Superior temporal gyrus (tissue), 1 donor: ENCODE measurements around the gene ACSL5.

Source experiments
- DNase-seq: peaks from one replicate; pipeline ENCODE4 v3.0.0-alpha.2; 2016; ENCODE audit errors: extremely low spot score

Gene ACSL5

GRCh38 chr10:112373912-112374338 lies at the start of gene ACSL5:
TSS of gene ACSL5 (plus strand) at chr10:112374116. CDS start at chr10:112394947, 20,831 bp downstream.
- DNase-seq: no peak

- no peak for DNase-seq
Observed at GRCh38 chr10:112327678-112328077, 46.2 kb upstream of the ACSL5 start.

- no peak for DNase-seq
Observed at GRCh38 chr10:112330162-112330561, 43.8 kb upstream of the ACSL5 start.

- peak; percentile 21 for DNase-seq
Observed at GRCh38 chr10:112330607-112331160, 43.2 kb upstream of the ACSL5 start.

- DNase-seq: no peak
Observed at GRCh38 chr10:112332022-112332421, 41.9 kb upstream of the ACSL5 start.

GRCh38 chr10:112332509-112333228 lies 41.2 kb upstream of the ACSL5 start:
- DNase-seq: no peak

GRCh38 chr10:112333452-112333851 lies 40.5 kb upstream of the ACSL5 start:
- no peak for DNase-seq

- DNase-seq: no peak
Observed at GRCh38 chr10:112335111-112335867, 38.6 kb upstream of the ACSL5 start.

GRCh38 chr10:112335868-112336265 lies 38.0 kb upstream of the ACSL5 start:
- DNase-seq: no peak

GRCh38 chr10:112336556-112337201 lies 37.2 kb upstream of the ACSL5 start:
- no peak for DNase-seq

- no peak for DNase-seq
Observed at GRCh38 chr10:112338957-112339356, 35.0 kb upstream of the ACSL5 start.

GRCh38 chr10:112340601-112341000 lies 33.3 kb upstream of the ACSL5 start:
- DNase-seq: no peak

GRCh38 chr10:112343056-112343806 lies 30.7 kb upstream of the ACSL5 start:
- DNase-seq: no peak

GRCh38 chr10:112344261-112344660 lies 29.7 kb upstream of the ACSL5 start:
- DNase-seq: no peak

GRCh38 chr10:112345202-112345601 lies 28.7 kb upstream of the ACSL5 start:
- no peak for DNase-seq

GRCh38 chr10:112345743-112346142 lies 28.2 kb upstream of the ACSL5 start:
- no peak for DNase-seq

- DNase-seq: no peak
Observed at GRCh38 chr10:112346774-112347173, 27.1 kb upstream of the ACSL5 start.

- DNase-seq: no peak
Observed at GRCh38 chr10:112347709-112348671, 25.9 kb upstream of the ACSL5 start.

- peak; percentile 53 for DNase-seq
Observed at GRCh38 chr10:112348759-112349158, 25.2 kb upstream of the ACSL5 start.

- DNase-seq: no peak
Observed at GRCh38 chr10:112349521-112350085, 24.3 kb upstream of the ACSL5 start.
